ENCODE measurements around the gene UNC80.
A peak's percentile ranks its signal among the peaks of the same experiment; 100 is the strongest.

The UNC80 gene

GRCh38 chr2:209911486-209911885 lies 139.9 kb downstream of the UNC80 start:
- DNase-seq (ENCODE audit: low spot score): no peak
- FAIRE-seq: no peak

GRCh38 chr2:209913786-209914345 lies 142.2 kb downstream of the UNC80 start:
- DNase-seq (ENCODE audit: low spot score): no peak
- FAIRE-seq: no peak

DNA sequence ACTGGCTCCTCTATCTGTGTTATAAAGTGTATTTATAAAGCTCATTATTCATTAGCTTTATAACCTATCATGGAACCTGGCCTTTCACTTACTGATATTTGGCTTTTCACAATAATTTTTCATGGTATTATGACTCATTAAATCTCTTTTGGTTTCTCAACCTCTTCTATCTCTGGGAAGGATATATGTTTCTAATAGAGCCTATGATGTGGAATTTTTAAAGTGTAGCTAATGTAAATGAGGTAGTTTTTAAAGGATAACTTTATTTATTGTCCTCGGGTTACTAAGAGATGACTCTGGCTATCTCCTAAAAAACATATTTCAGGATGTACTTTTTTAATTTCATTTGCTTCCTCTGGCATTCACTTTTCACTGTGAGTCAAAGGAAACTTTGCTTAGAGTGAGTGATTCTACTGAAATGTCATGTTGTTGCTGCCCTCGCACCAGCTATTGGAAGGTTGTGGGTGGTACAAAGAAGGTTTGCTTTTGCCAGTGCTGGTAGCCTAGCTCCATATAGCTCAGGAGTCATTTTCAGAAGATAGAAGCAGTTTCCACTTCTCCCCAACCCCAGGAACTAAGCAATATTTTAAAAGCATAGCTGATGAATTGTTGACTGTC lies 145.6 kb downstream of the UNC80 start:
- DNase-seq (ENCODE audit: low spot score) (no peak), FAIRE-seq (no peak)

GRCh38 chr2:209918251-209918650 lies 146.6 kb downstream of the UNC80 start:
- FAIRE-seq (no peak), DNase-seq (ENCODE audit: low spot score) (no peak)

- FAIRE-seq (no peak), DNase-seq (ENCODE audit: low spot score) (peak; percentile 21)
Observed at GRCh38 chr2:209922116-209922515, 150.5 kb downstream of the UNC80 start.

DNA sequence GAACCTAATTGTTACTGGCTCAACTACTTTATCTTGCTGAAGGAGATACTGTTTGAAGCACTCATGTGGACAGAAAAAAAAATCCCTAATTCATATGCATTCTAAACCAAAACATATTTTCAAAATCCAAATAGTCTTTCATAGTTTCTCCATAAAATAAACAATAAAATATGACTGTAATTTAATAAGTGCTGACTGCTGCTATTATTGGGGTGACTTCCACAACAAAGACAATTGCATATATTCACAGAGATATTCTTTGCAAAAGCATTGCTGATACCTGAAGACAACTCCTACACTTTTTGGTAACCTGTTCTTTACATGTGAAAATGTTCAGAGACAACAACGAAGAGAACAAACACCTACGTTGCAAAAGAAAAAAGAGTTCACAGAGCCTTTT lies 157.7 kb downstream of the UNC80 start:
- FAIRE-seq (no peak), DNase-seq (ENCODE audit: low spot score) (no peak)

GRCh38 chr2:209933499-209934483 lies 162.2 kb downstream of the UNC80 start:
- no peak for FAIRE-seq
- DNase-seq (ENCODE audit: low spot score): peak; percentile 57

GRCh38 chr2:209936106-209936666 lies 164.6 kb downstream of the UNC80 start:
- FAIRE-seq (no peak), DNase-seq (ENCODE audit: low spot score) (no peak)

GRCh38 chr2:209937893-209938292 lies 166.3 kb downstream of the UNC80 start:
- no peak for FAIRE-seq
- no peak for DNase-seq (ENCODE audit: low spot score)

GRCh38 chr2:209938906-209939305 lies 167.3 kb downstream of the UNC80 start:
- FAIRE-seq: no peak
- no peak for DNase-seq (ENCODE audit: low spot score)

DNA sequence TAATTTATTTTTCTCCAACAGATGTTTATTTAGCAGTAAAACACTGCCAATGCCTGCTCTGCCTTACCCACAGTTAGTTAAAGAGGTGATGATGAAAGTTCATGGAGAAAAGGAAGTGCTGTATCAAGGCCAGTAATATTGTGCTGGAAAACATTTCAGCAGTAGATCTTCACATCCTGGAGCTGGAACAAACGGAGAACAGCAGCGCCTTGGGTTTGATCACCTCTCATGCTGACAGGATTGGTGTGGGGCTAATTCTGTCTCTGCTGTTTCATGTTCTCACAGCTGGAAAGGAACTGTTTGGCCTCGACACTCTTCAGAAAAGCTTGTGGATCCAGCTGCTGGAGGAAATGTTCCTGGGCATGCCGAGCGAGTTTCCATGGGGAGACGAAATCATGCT lies 169.3 kb downstream of the UNC80 start:
- no peak for FAIRE-seq
- no peak for DNase-seq (ENCODE audit: low spot score)

DNA sequence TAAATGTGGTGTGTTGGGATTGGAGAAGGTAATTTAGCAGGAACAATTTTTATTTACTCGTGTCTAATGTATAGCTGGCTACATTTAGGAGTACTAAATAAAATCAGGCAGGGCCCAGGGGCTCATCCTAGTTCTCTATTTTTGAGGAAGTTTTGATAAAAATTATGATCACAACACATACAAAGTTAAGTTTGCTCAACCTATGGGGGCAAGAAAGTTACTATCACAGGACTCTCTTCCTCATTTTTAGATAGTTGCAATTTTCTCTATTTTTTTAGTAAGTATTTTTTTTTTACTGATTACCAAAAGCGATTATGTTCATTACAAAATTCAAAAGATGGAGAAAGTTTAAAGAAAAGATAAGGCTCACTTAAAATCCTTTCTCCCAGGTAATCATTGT lies 170.8 kb downstream of the UNC80 start:
- FAIRE-seq: no peak
- DNase-seq (ENCODE audit: low spot score): no peak

- DNase-seq (ENCODE audit: low spot score): no peak
Observed at GRCh38 chr2:209942936-209943605, 171.4 kb downstream of the UNC80 start.

DNA sequence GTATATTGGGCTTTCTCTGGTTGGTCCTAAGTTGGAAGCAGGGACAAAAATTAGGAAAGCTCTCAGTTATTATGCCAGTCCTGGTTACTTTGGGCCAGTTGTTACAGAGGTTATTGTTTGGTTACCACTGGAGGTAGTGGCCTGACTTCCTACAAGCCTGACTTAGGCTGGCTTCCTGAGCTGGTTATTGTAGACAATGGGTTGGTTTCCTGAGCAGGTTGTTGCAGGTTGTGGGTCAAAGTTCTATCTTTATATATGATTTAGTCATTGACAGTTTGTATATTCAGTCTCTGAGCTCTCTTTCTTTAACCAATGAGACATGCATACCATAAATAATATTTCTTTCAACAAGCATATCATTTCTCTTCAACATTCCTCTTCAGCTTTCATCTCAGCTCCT lies 172.1 kb downstream of the UNC80 start:
- DNase-seq (ENCODE audit: low spot score) (no peak), FAIRE-seq (no peak)

More at GRCh38 chr2:209942936-209943605, 171.4 kb downstream of the UNC80 start:
- no peak for FAIRE-seq

DNA sequence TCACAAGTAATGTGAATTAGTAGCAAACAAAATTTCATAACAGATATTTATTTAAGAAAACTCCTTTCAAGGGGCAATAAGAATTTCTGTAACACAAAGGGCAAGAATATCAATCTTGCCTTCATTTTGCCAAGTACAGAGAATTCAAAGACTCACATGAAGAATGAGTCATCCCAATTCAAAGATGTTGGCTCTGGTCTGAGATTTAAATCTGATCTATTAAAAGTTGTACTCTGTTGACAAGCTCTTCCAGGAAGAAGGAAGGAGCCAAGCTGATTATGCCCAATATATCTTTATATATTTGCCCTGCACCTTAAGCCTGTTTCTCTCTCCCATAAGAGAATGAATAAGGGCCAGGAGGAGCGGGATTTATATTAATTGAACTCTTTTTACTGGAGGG lies 174.9 kb downstream of the UNC80 start:
- FAIRE-seq (no peak), DNase-seq (ENCODE audit: low spot score) (no peak)

- DNase-seq (ENCODE audit: low spot score): no peak
- FAIRE-seq: no peak
Observed at GRCh38 chr2:209956271-209956670, 184.6 kb downstream of the UNC80 start.

- FAIRE-seq: no peak
- no peak for DNase-seq (ENCODE audit: low spot score)
Observed at GRCh38 chr2:209958016-209958415, 186.4 kb downstream of the UNC80 start.

GRCh38 chr2:209960045-209960444 lies 188.4 kb downstream of the UNC80 start:
- FAIRE-seq (no peak), DNase-seq (ENCODE audit: low spot score) (no peak)

GRCh38 chr2:209960676-209961630 lies 189.3 kb downstream of the UNC80 start:
- FAIRE-seq: no peak

DNA sequence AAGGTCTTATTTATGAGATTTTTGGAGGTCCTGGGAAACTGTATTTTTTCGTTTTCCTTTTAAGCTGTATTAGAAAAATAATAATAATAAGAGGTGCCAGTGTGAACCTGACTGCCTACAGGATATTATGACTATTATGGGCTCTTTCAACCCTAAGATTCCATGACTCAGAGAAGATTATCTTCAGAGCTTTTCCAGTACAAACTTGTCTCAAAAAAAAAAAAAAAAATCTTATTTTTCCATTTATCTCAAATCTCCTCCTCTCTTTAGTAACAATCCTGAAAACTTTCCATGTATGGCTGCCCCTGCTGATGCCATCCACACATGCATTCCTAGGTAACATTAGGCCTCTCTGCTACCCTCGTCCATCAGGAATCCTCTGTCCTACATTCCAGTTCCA lies 194.1 kb downstream of the UNC80 start:
- DNase-seq (ENCODE audit: low spot score) (no peak), FAIRE-seq (no peak)

More at GRCh38 chr2:209960676-209961630, 189.3 kb downstream of the UNC80 start:
- peak; percentile 54 for DNase-seq (ENCODE audit: low spot score)
